ENCODE measurements around the gene CCDC159.

The CCDC159 gene

GRCh38 chr19:11390933-11391680 is 44.8 kb downstream of the CCDC159 start:
- TF ChIP-seq EZH2phosphoT487 (IDR thresholded peaks at IDR 0.05; ENCODE audit: borderline replicate concordance): no peak
- no peak for TF ChIP-seq CTCF (conservative IDR thresholded peaks at IDR 0.05; ENCODE audit: low read length)
- Histone ChIP-seq H4K20me1 (ENCODE audit: insufficient read depth, low read length, poor library complexity, severe bottlenecking) (no peaks in the 10 kb centered on the region), H3K36me3 (ENCODE audit: insufficient read depth, low read length) (no peaks in the 10 kb centered on the region), H3K79me2 (ENCODE audit: insufficient read depth, low read length) (no peaks in the 10 kb centered on the region), H3K9me2 (replicated peaks; ENCODE audit: low read depth, low read length) (no peaks in the 10 kb centered on the region), H3F3A (ENCODE audit: low read depth) (no peaks in the 10 kb centered on the region), H3K9ac (ENCODE audit: low read depth, low read length, poor library complexity, severe bottlenecking) (no peak overlapping the region), H3K4me3 (ENCODE audit: low read length, poor library complexity, severe bottlenecking) (no peak overlapping the region), H2AFZ (ENCODE audit: low read length) (no peak overlapping the region), H3K4me1 (ENCODE audit: insufficient read depth, low read length, poor library complexity, severe bottlenecking) (no peaks in the 10 kb centered on the region), H3K27me3 (ENCODE audit: insufficient read depth, low read length, poor library complexity, severe bottlenecking) (no peaks in the 10 kb centered on the region), H3K9me3 (ENCODE audit: insufficient read depth, low read depth, low read length) (no peaks in the 10 kb centered on the region), H3K4me2 (ENCODE audit: low read depth, low read length, poor library complexity, severe bottlenecking) (no peak overlapping the region)

- Histone ChIP-seq H3K4me2 (ENCODE audit: low read depth, low read length, poor library complexity, severe bottlenecking) (no peak overlapping the region), H3F3A (ENCODE audit: low read depth) (no peaks in the 10 kb centered on the region), H3K4me3 (ENCODE audit: low read length, poor library complexity, severe bottlenecking) (no peak overlapping the region), H3K9ac (ENCODE audit: low read depth, low read length, poor library complexity, severe bottlenecking) (no peak overlapping the region), H4K20me1 (ENCODE audit: insufficient read depth, low read length, poor library complexity, severe bottlenecking) (no peaks in the 10 kb centered on the region), H3K36me3 (ENCODE audit: insufficient read depth, low read length) (no peaks in the 10 kb centered on the region), H3K9me3 (ENCODE audit: insufficient read depth, low read depth, low read length) (no peaks in the 10 kb centered on the region), H3K79me2 (ENCODE audit: insufficient read depth, low read length) (no peaks in the 10 kb centered on the region), H3K4me1 (ENCODE audit: insufficient read depth, low read length, poor library complexity, severe bottlenecking) (no peaks in the 10 kb centered on the region), H3K9me2 (replicated peaks; ENCODE audit: low read depth, low read length) (no peaks in the 10 kb centered on the region), H2AFZ (ENCODE audit: low read length) (no peak overlapping the region), H3K27me3 (ENCODE audit: insufficient read depth, low read length, poor library complexity, severe bottlenecking) (no peaks in the 10 kb centered on the region)
- no peak for TF ChIP-seq EZH2phosphoT487 (IDR thresholded peaks at IDR 0.05; ENCODE audit: borderline replicate concordance)
- TF ChIP-seq CTCF (conservative IDR thresholded peaks at IDR 0.05; ENCODE audit: low read length): no peak
Measured at GRCh38 chr19:11397089-11397610, 50.8 kb downstream of the CCDC159 start.

- H3K36me3 ChIP-seq (ENCODE audit: insufficient read depth, low read length): no peaks in the 10 kb centered on the region
- TF ChIP-seq CTCF (conservative IDR thresholded peaks at IDR 0.05; ENCODE audit: low read length) (no peak), EZH2phosphoT487 (IDR thresholded peaks at IDR 0.05; ENCODE audit: borderline replicate concordance) (no peak)
- no peaks in the 10 kb centered on the region for H3F3A ChIP-seq (ENCODE audit: low read depth)
- H3K4me3 ChIP-seq (ENCODE audit: low read length, poor library complexity, severe bottlenecking): no peak overlapping the region
- H3K4me1 ChIP-seq (ENCODE audit: insufficient read depth, low read length, poor library complexity, severe bottlenecking): no peaks in the 10 kb centered on the region
- H3K79me2 ChIP-seq (ENCODE audit: insufficient read depth, low read length): no peaks in the 10 kb centered on the region
- H4K20me1 ChIP-seq (ENCODE audit: insufficient read depth, low read length, poor library complexity, severe bottlenecking): no peaks in the 10 kb centered on the region
- no peaks in the 10 kb centered on the region for H3K27me3 ChIP-seq (ENCODE audit: insufficient read depth, low read length, poor library complexity, severe bottlenecking)
- no peak overlapping the region for H3K4me2 ChIP-seq (ENCODE audit: low read depth, low read length, poor library complexity, severe bottlenecking)
- H3K9me2 ChIP-seq (replicated peaks; ENCODE audit: low read depth, low read length): no peaks in the 10 kb centered on the region
- no peaks in the 10 kb centered on the region for H3K9me3 ChIP-seq (ENCODE audit: insufficient read depth, low read depth, low read length)
- H2AFZ ChIP-seq (ENCODE audit: low read length): no peak overlapping the region
- no peak overlapping the region for H3K9ac ChIP-seq (ENCODE audit: low read depth, low read length, poor library complexity, severe bottlenecking)
Measured at GRCh38 chr19:11399667-11400066, 53.3 kb downstream of the CCDC159 start.
